GM12878 (cell line): Measurements from ENCODE around the gene PLXNA4.

ENCODE experiments used
- CHD2 ChIP-seq: IDR thresholded peaks from 2 replicates; pipeline ENCODE4 v1.6.1; 2011; ENCODE audit warnings: low read depth, low read length, improper control_type of control experiment, borderline replicate concordance
- CTCF ChIP-seq, 3 experiments: IDR thresholded peaks in 2 of 3; conservative IDR thresholded peaks in 1 of 3; 2 replicates each; pipeline ENCODE4 v1.5.1; 2011; ENCODE audit warnings: low read depth in 3 of 3, low read length in 3 of 3, mild to moderate bottlenecking in 3 of 3, control low read depth in 2 of 3, moderate library complexity in 2 of 3, inconsistent platforms in 1 of 3, mixed read lengths in 1 of 3; ENCODE audit not compliant: control insufficient read depth in 2 of 3, insufficient read depth in 1 of 3; ENCODE audit errors: extremely low read depth in 1 of 3
- ESRRA ChIP-seq: IDR thresholded peaks from 2 replicates; pipeline ENCODE4 v1.6.1; 2012; ENCODE audit warnings: mild to moderate bottlenecking, low read length, improper control_type of control experiment
- HDGF ChIP-seq: fragments of 450-650 bp; IDR thresholded peaks from 2 replicates; pipeline ENCODE4 v1.6.1; 2016; ENCODE audit warnings: antibody characterized with exemption
- MXI1 ChIP-seq: fragments of 150-350 bp; IDR thresholded peaks from 2 replicates; pipeline ENCODE4 v1.6.1; 2011; ENCODE audit warnings: low read depth, mild to moderate bottlenecking, inconsistent platforms, low read length, improper control_type of control experiment
- POLR2AphosphoS2 ChIP-seq: IDR thresholded peaks from 2 replicates; pipeline ENCODE4 v1.6.1; 2011; ENCODE audit warnings: low read depth, mild to moderate bottlenecking, low read length, improper control_type of control experiment, moderate library complexity
- RAD51 ChIP-seq: fragments of 450-650 bp; IDR thresholded peaks from 2 replicates; pipeline ENCODE4 v1.6.1; 2016; ENCODE audit warnings: moderate library complexity, mild to moderate bottlenecking, inconsistent platforms
- TARDBP ChIP-seq: IDR thresholded peaks from 2 replicates; pipeline ENCODE4 v1.6.1; 2016; ENCODE audit warnings: borderline replicate concordance

GRCh38 chr7:132154695-132155471 lies 421.4 kb downstream of the PLXNA4 start:
- TF ChIP-seq CHD2 (no peak), TARDBP (no peak), CTCF (IDR thresholded peaks at IDR 0.05 in 2 of 3, conservative IDR thresholded peaks at IDR 0.05 in 1 of 3; ENCODE audit: control insufficient read depth in 2 of 3, extremely low read depth in 1 of 3, insufficient read depth in 1 of 3, low read depth in 3 of 3, low read length in 3 of 3) (no peak), ESRRA (no peak), HDGF (no peak), MXI1 (no peak), RAD51 (no peak), POLR2AphosphoS2 (no peak)
